Ramos (cell line): ENCODE results near the gene ZFYVE9.
"Not testable (repeated sequence)": the region's sequence is repeated elsewhere in the genome, so short reads cannot be mapped to it uniquely, and the experiment has no call there.

Experiments used
- in situ Hi-C: fragments of 300-500 bp; cut with MboI; formaldehyde crosslinking; loops from one replicate; pipeline ENCODE4 v1.14.3; 2022; ENCODE audit warnings: low sequenced_read_pairs; ENCODE audit not compliant: unreplicated experiment

Gene ZFYVE9

GRCh38 chr1:52150445-52150844, 8.6 kb downstream of the ZFYVE9 start:
- in situ Hi-C loops = not testable (repeated sequence)

GRCh38 chr1:52150946-52151345, 9.1 kb downstream of the ZFYVE9 start:
- in situ Hi-C loops = no loop called here

GRCh38 chr1:52152572-52152971, 10.7 kb downstream of the ZFYVE9 start:
- in situ Hi-C loops = no loop called here

GRCh38 chr1:52153010-52153409, 11.1 kb downstream of the ZFYVE9 start:
- in situ Hi-C loops = no loop called here

- in situ Hi-C loops = no loop called here
Measured at GRCh38 chr1:52153898-52154297, 12.0 kb downstream of the ZFYVE9 start.

- in situ Hi-C loops = no loop called here
Measured at GRCh38 chr1:52156460-52156859, 14.6 kb downstream of the ZFYVE9 start.

- in situ Hi-C loops = no loop called here
Measured at GRCh38 chr1:52157582-52157981, 15.7 kb downstream of the ZFYVE9 start.

GRCh38 chr1:52158218-52158617, 16.3 kb downstream of the ZFYVE9 start:
- in situ Hi-C loops = no loop called here

GRCh38 chr1:52159033-52159789, 17.3 kb downstream of the ZFYVE9 start:
- in situ Hi-C loops = no loop called here

GRCh38 chr1:52162947-52163346, 21.1 kb downstream of the ZFYVE9 start:
- in situ Hi-C loops = no loop called here

- in situ Hi-C loops = no loop called here
Measured at GRCh38 chr1:52164604-52165003, 22.7 kb downstream of the ZFYVE9 start.

GRCh38 chr1:52166996-52167753, 25.3 kb downstream of the ZFYVE9 start:
- in situ Hi-C loops = no loop called here

GRCh38 chr1:52168373-52169080, 26.6 kb downstream of the ZFYVE9 start:
- in situ Hi-C loops = no loop called here

- in situ Hi-C loops = not testable (repeated sequence)
Measured at GRCh38 chr1:52171149-52171548, 29.3 kb downstream of the ZFYVE9 start.

GRCh38 chr1:52179073-52179472, 37.2 kb downstream of the ZFYVE9 start:
- in situ Hi-C loops = no loop called here

- in situ Hi-C loops = no loop called here
Measured at GRCh38 chr1:52180176-52180575, 38.3 kb downstream of the ZFYVE9 start.

GRCh38 chr1:52181759-52182158, 39.9 kb downstream of the ZFYVE9 start:
- in situ Hi-C loops = not testable (repeated sequence)

- in situ Hi-C loops = not testable (repeated sequence)
Measured at GRCh38 chr1:52182328-52182727, 40.4 kb downstream of the ZFYVE9 start.

- in situ Hi-C loops = no loop called here
Measured at GRCh38 chr1:52182874-52183400, 41.0 kb downstream of the ZFYVE9 start.

- in situ Hi-C loops = no loop called here
Measured at GRCh38 chr1:52186449-52186848, 44.6 kb downstream of the ZFYVE9 start.
